BJ (cell line): ENCODE results near the gene MAP2K5. TPM values are rescaled to one million over a fixed set of nuclear protein-coding genes. Genes with fewer than 3 reads are reported as not detected.

Source experiments
- CTCF ChIA-PET: fragments of 350-600 bp; formaldehyde crosslinking; extraction: SDS; loops from one replicate; lab custom pipeline; 2021; ENCODE audit warnings: antibody characterized with exemption, inconsistent platforms; lab: Yijun Ruan, JAX
- POLR2A ChIA-PET: fragments of 300-600 bp; sonication (Branson Sonifier 250); formaldehyde crosslinking; extraction: SDS; loops from one replicate; lab custom pipeline; 2021; ENCODE audit warnings: antibody characterized with exemption; lab: Charles Lee
- DNase-seq: peaks from one replicate; pipeline ENCODE4 v3.0.0-alpha.2; 2011; ENCODE audit warnings: low read depth
- H3K27me3 ChIP-seq: 2 replicates; pipeline ENCODE4 v1.6.0; 2011; ENCODE audit warnings: low read length; ENCODE audit not compliant: control insufficient read depth, insufficient read depth
- H3K36me3 ChIP-seq: 2 replicates; pipeline ENCODE4 v1.5.1; 2011; ENCODE audit warnings: low read length; ENCODE audit not compliant: control insufficient read depth, insufficient read depth
- H3K4me3 ChIP-seq: 2 replicates; pipeline ENCODE4 v1.5.1; 2011; ENCODE audit warnings: low read depth, mild to moderate bottlenecking, control low read depth, low read length
- polyA plus RNA-seq: library from polyadenylated mRNA; depleted of rRNA; stranded (reverse); fragments of >200 nt; gene quantifications from 2 replicates; pipeline ENCODE4 v1.2.3, GENCODE V29; 2011; rRNA removed
- small RNA-seq: library from RNA; depleted of rRNA; stranded (forward); fragments of <200 nt; gene quantifications from one replicate; pipeline ENCODE3, GENCODE V24; 2012; ENCODE audit warnings: low replicate concordance, low read depth; ENCODE audit not compliant: insufficient read length
- TF ChIP-seq, protein P1 (sequence below): IDR thresholded peaks from 2 replicates; pipeline ENCODE4 v1.5.1; 2011; ENCODE audit warnings: low read depth, mild to moderate bottlenecking, control low read depth, inconsistent platforms, low read length, moderate library complexity; ENCODE audit not compliant: insufficient read depth

The MAP2K5 gene
- polyA plus RNA-seq, 1 experiment = 5.6 TPM

DNA sequence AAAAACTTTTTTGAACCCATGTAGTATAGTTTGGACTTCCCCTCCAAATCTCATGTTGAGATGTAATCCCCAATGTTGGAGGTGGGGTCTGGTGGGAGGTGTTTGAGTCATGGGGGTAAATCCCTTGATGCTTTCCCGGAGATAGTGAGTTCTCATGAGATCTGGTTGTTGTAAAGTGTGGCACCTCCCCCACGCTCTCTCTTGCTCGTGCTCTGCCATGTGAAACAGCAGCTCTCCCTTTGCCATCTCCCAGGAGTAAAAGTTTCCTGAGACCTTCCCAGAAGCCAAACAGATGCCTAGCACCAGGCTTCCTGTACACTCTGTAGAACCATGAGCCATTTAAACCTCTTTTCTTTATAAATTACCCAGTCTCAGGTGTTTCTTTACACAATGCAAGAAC, 313.3 kb downstream of the MAP2K5 start:
- Histone ChIP-seq H3K36me3 (no peaks in the 10 kb centered on the region), H3K27me3 (no peaks in the 10 kb centered on the region), H3K4me3 (no peak overlapping the region)
- TF ChIP-seq, protein P1, sequence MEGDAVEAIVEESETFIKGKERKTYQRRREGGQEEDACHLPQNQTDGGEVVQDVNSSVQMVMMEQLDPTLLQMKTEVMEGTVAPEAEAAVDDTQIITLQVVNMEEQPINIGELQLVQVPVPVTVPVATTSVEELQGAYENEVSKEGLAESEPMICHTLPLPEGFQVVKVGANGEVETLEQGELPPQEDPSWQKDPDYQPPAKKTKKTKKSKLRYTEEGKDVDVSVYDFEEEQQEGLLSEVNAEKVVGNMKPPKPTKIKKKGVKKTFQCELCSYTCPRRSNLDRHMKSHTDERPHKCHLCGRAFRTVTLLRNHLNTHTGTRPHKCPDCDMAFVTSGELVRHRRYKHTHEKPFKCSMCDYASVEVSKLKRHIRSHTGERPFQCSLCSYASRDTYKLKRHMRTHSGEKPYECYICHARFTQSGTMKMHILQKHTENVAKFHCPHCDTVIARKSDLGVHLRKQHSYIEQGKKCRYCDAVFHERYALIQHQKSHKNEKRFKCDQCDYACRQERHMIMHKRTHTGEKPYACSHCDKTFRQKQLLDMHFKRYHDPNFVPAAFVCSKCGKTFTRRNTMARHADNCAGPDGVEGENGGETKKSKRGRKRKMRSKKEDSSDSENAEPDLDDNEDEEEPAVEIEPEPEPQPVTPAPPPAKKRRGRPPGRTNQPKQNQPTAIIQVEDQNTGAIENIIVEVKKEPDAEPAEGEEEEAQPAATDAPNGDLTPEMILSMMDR = no peak
- ChIA-PET CTCF (no interaction called here), POLR2A (no interaction called here)
- no peak for DNase-seq

Small RNA genes lying within 50 kb of the gene (small RNA-seq; reads per million reads assigned to genes)
- 0.63 reads per million for gene RNU6-1

Other genes with a start within 250 kb of the MAP2K5 start
- gene C15orf61, start 21.6 kb upstream of the MAP2K5 start, polyA plus RNA-seq = 2.3 and 3.1 TPM in 2 replicates